DMS153 treated with DMSO at 0.1 percent for 48 hours (cell line): ENCODE data around the gene TTLL3.
A peak's percentile ranks its signal among the peaks of the same experiment; 100 is the strongest.
"Not testable (repeated sequence)": the region's sequence is repeated elsewhere in the genome, so short reads cannot be mapped to it uniquely, and the experiment has no call there.

Experiments used
- DNase-seq: peaks from one replicate; lab custom pipeline; 2025; ENCODE audit not compliant: unreplicated experiment; lab: John Stamatoyannopoulos, UW

The TTLL3 gene

GRCh38 chr3:9809615-9810432 lies at the start of gene TTLL3:
Gene TTLL3 (plus strand): TSS chr3:9810262. CDS start chr3:9810662, 400 bp downstream.
- DNase-seq = peak; percentile 52

- DNase-seq = no peak
These were observed 49.1 kb upstream of the TTLL3 start for GRCh38 chr3:9760779-9761505.

GRCh38 chr3:9761919-9762318 lies 48.1 kb upstream of the TTLL3 start:
- DNase-seq = no peak

GRCh38 chr3:9762871-9763270 lies 47.2 kb upstream of the TTLL3 start:
- DNase-seq = no peak

GRCh38 chr3:9765865-9766264 lies 44.2 kb upstream of the TTLL3 start:
- no peak for DNase-seq

GRCh38 chr3:9767418-9767817 lies 42.6 kb upstream of the TTLL3 start:
- DNase-seq = no peak

GRCh38 chr3:9768141-9768775 lies 41.8 kb upstream of the TTLL3 start:
- no peak for DNase-seq

- no peak for DNase-seq
These were observed 41.0 kb upstream of the TTLL3 start for GRCh38 chr3:9769012-9769411.

- peak; percentile 3 for DNase-seq
These were observed 40.4 kb upstream of the TTLL3 start, which contains the start of gene CAMK1 for GRCh38 chr3:9769426-9770275. Gene CAMK1 (minus strand): TSS chr3:9769947. CDS start chr3:9767749, 2,198 bp downstream.

GRCh38 chr3:9770276-9770812 lies 39.7 kb upstream of the TTLL3 start:
- no peak for DNase-seq

GRCh38 chr3:9771007-9771406 lies 39.1 kb upstream of the TTLL3 start:
- not testable (repeated sequence) for DNase-seq

- DNase-seq = no peak
These were observed 33.0 kb upstream of the TTLL3 start for GRCh38 chr3:9776896-9777693.

- no peak for DNase-seq
These were observed 32.4 kb upstream of the TTLL3 start for GRCh38 chr3:9777694-9778021.

GRCh38 chr3:9778143-9779074 lies 31.7 kb upstream of the TTLL3 start:
- no peak for DNase-seq

GRCh38 chr3:9779075-9779593 lies 30.9 kb upstream of the TTLL3 start:
- DNase-seq = no peak

GRCh38 chr3:9779721-9780457 lies 30.2 kb upstream of the TTLL3 start:
- DNase-seq = no peak

GRCh38 chr3:9780458-9780812 lies 29.6 kb upstream of the TTLL3 start:
- DNase-seq = no peak

GRCh38 chr3:9780910-9781309 lies 29.2 kb upstream of the TTLL3 start:
- DNase-seq = no peak
